GM19035 (cell line): ENCODE data around the gene EHBP1.
"Not testable (repeated sequence)": the region's sequence is repeated elsewhere in the genome, so short reads cannot be mapped to it uniquely, and the experiment has no call there.

ENCODE experiments used
- ATAC-seq: cut with Tn5 transposase; IDR thresholded peaks from one replicate; pipeline ENCODE4 v1.9.1; 2021; ENCODE audit not compliant: unreplicated experiment

The EHBP1 gene

DNA sequence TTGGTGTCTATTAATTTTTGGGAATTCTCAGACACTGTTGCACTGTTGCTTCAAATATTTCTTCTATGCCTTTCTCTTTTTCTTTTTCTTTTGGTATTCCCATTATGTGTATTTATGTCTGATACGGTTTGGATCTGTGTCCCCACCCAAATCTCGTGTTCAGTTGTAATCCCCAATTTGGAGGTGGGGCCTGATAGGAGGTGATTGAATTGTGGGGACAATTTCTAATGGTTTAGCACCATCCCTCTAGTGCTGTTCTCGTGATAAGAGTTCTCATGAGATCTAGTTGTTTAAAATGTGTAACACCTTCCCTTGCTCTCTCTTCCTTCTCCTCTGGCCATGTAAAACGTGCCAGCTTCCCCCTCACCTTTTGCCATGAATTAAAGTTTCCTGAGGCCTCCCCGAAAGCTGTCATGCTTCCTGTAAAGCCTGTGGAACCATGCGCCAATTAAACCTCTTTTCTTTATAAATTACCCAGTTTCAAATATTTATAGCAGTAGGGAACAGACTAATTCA, 26.8 kb downstream of the EHBP1 start:
- ATAC-seq = no peak

GRCh38 chr2:62733546-62733945, 28.0 kb downstream of the EHBP1 start:
- ATAC-seq = no peak

DNA sequence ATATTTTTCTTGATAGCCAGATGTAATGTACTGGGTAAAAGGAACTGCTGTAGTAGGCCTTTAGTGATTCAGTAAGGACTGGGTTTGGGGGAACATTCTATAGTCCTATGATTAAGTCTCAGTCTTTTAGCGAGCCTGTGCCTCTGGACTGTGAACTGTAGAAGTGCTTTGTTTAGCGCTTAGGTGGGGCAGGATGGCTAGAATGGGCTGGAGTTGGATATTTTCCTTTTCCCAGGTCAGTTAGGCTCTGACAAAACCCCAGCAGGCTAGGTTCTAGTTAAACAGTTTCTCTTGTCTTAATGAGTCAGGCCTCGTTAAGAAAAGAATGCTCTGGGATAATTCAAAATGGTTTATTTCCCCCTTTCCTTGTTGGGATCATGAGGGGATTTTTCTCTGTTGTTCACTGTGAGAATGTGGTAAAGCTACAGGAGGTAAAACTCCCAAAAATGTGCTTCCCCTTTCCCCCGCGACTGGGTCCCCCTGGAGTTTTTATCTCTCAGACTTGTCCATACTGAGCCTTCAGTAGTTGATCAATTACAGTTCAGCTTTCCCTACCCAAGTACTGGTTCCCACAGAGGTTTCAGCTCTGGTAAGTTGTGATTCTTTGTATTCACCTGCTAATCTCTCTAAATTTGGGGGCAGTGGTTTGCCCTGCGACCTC, 31.5 kb downstream of the EHBP1 start:
- ATAC-seq = no peak

GRCh38 chr2:62738981-62739936, 33.7 kb downstream of the EHBP1 start:
- no peak for ATAC-seq

GRCh38 chr2:62740221-62740620, 34.7 kb downstream of the EHBP1 start:
- no peak for ATAC-seq

- no peak for ATAC-seq
Observed at GRCh38 chr2:62741127-62741526, 35.6 kb downstream of the EHBP1 start.

DNA sequence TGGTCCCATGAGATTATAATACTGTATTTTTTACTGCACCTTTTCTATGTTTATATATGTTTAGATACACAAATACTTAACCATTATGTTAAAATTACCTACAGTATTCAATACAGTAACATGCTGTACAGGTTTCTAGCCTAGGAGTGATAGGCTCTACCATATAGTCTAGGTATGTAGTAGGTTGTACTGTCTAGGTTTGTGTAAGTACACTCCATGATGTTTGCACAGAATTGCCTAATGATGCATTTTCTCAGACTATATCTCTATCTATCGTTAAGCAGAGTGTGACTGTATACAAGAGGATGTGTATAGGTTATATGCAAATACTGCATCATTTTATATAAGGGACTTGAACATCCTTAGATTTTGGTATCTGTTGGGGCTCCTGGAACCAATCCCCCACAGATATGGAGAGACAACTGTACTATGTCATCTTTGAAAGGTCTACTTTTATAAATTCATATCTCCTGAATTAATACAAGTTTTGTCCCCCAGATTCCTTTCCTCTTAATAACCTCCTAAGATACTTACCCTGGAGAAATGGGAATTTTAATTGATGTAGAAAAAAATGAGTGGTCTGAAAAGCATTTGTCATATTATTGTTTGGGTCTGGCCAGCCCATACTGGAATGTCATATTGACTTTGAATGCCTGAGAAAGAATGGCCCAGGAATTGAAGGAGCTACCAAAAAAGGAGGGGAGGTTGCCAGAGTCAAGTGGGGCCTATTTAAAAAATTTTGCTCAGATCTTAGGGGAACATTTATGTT, 36.6 kb downstream of the EHBP1 start:
- ATAC-seq = no peak

DNA sequence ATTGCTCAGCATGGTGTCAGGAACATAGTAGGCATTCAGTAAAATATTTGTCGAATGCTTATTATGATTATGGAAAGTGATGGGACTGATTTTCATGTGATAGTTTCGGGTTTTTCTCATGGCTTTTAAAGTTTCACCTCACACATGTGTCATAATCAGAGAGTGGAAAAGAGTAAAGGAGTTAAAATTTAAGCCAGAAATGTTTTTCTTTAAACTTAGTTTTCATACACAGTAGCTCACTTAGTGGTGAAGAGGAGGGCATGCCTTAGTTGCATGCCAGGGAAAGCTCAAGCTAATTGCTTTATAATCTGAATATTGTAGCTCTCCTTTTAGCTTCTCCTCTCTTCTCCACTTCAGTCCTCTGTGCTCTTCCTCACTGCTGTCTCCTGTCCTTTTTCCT, 38.0 kb downstream of the EHBP1 start:
- no peak for ATAC-seq

GRCh38 chr2:62744603-62745002, 39.1 kb downstream of the EHBP1 start:
- no peak for ATAC-seq

GRCh38 chr2:62745891-62746481, 40.5 kb downstream of the EHBP1 start:
- ATAC-seq = no peak

DNA sequence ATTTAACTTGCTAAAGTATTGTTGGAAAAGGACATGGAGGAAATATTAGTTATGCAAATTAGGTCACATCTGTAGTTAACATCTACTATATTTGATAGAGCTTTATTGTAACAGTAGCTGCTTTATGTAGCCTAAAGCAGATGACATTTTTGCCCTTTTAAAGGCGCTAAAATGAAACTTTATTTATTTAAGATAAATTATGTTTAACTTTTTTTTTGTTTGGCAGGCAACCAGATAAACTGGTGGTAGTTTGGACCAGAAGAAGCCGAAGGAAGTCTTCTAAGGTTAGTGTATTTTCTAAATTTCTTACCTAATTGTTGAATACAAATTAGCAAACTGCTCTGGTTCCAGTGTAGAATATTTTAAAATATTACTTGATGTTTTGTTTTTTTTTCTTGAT, 41.7 kb downstream of the EHBP1 start:
- no peak for ATAC-seq

- no peak for ATAC-seq
Observed at GRCh38 chr2:62747876-62748275, 42.4 kb downstream of the EHBP1 start.

DNA sequence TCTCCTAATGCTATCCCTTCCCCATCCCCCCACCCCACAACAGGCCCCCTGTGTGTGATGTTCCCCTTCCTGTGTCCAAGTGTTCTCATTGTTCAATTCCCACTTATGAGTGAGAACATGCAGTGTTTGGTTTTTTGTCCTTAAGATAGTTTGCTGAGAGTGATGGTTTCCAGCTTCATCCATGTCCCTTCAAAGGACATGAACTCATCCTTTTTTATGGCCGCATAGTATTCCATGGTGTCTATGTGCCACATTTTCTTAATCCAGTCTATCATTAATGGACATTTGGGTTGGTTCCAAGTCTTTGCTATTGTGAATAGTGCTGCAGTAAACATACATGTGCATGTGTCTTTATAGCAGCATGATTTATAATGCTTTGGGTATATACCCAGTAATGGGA, 43.6 kb downstream of the EHBP1 start:
- ATAC-seq = not testable (repeated sequence)

GRCh38 chr2:62757029-62757428, 51.5 kb downstream of the EHBP1 start:
- ATAC-seq = no peak

GRCh38 chr2:62760026-62760425, 54.5 kb downstream of the EHBP1 start:
- ATAC-seq = no peak

GRCh38 chr2:62760555-62760954, 55.0 kb downstream of the EHBP1 start:
- ATAC-seq = no peak

- no peak for ATAC-seq
Observed at GRCh38 chr2:62765619-62766376, 60.3 kb downstream of the EHBP1 start.

DNA sequence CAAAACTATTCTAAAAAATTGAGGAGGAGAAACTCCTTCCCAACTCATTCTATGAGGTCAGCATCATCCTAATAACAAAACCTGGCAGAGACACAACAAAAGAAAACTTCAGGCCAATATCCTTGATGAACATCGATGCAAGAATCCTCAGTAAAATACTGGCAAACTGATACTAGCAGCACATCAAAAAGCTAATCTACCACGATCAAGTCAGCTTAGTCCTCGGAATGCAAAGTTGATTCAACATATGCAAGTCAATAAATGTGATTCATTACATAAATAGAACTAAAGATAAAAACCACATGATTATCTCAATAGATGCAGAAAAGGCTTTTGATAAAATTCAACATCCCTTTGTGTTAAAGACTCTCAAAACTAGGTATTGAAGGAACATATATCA, 63.1 kb downstream of the EHBP1 start:
- ATAC-seq = no peak

DNA sequence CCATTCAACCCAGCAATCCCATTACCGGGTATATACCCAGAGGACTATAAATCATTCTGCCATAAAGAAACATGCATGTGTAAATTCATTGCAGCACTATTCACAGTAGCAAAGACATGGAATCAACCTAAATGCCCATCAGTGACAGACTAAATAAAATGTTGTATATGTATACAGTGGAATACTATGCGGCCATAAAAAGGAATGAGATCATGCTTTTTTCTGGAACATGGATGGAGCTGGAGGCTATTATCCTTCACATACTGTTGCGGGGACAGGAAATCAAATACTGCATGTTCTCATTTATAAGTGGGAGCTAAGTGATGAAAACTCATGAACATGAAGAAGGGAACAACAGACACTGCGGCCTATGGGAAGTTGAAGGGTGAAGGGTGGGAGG, 65.1 kb downstream of the EHBP1 start:
- ATAC-seq = no peak
